Cerebellar nuclear complex (tissue), 1 donor: ENCODE results near the gene CACNB1.

Experiments
- DNase-seq, 2 experiments: peaks; one replicate each; lab custom pipeline; 2025; lab: John Stamatoyannopoulos, UW

The CACNB1 gene

GRCh38 chr17:39197380-39198185 is at the start of gene CACNB1:
Gene CACNB1, minus strand, starts transcription at chr17:39197669. Its CDS starts 174 bp downstream, at chr17:39197495.
- DNase-seq, result no peak

DNA sequence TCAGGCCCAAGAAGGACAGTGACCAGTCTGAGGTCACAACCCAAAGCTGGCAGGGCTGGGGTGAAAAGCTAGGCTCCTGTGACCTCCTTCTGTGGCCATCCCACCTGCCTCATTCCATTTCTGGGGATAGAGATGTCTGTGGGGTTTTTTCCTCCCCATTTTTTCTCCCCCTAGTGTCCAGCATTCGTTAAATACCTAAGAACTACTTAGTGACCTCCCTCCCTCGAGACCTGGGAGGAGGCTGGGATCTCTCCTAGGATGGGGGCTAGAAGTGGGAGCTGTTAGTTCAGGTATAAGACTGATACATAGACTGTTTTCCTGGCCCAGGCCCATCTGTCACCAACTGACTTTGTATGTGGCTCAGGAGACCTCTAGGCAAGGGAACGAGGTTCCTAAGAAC is 48.8 kb upstream of the CACNB1 start:
- no peak for DNase-seq

- DNase-seq, result peak in 1 of 2 experiments; percentile 69
These were observed 47.4 kb upstream of the CACNB1 start for GRCh38 chr17:39244600-39245570.

DNA sequence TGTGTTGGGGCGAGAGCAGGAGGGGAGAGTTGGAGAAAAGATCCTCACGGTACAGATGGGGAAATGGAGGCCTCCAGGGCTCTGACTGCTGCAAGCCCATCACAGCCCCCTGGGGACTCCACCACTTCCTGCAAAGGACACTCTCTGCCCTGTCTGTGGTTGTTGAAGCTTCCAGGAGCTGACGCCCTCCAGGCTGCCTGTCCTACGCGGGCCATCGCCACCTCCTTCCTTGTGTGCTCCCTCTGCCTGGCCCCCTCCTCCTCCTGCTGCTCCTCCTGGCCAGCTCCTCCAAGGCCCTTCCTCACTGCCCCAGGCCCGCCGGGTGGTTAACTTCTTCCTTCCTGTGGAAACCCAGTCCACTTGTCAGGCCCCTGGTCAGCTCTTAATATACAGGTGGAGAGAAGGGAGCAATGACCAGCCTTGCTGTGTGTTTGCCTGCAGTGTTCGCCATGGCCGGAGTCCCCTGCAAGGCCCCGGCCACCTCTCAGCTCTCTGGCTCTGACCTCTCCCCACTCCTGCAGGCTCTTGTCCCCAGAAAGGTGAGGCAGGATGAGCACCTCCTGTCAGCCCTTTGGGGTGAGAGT is 46.6 kb upstream of the CACNB1 start:
- DNase-seq, result no peak

- no peak for DNase-seq
These were observed 45.7 kb upstream of the CACNB1 start for GRCh38 chr17:39243155-39243554.

DNA sequence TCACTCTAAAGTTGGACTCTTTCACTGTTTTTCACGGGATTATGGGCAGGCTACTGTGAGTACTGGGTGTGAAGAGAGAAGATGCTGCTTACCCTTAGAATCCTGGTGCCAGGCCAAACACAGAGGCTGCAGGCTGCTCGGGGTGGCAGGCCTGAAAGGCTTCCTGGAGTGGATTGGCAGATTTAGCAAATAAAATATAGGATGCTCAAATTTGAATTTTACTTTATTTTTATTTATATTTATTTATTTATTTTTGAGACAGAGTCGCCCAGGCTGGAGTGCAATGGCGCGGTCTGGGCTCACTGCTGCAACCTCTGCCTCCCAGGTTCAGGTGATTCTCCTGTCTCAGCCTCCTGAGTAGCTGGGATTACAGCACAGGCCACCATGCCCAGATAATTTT is 43.2 kb upstream of the CACNB1 start:
- no peak for DNase-seq

- no peak for DNase-seq
These were observed 42.3 kb upstream of the CACNB1 start for GRCh38 chr17:39239640-39240314.

- DNase-seq, result no peak
These were observed 41.0 kb upstream of the CACNB1 start for GRCh38 chr17:39238311-39238972.

DNA sequence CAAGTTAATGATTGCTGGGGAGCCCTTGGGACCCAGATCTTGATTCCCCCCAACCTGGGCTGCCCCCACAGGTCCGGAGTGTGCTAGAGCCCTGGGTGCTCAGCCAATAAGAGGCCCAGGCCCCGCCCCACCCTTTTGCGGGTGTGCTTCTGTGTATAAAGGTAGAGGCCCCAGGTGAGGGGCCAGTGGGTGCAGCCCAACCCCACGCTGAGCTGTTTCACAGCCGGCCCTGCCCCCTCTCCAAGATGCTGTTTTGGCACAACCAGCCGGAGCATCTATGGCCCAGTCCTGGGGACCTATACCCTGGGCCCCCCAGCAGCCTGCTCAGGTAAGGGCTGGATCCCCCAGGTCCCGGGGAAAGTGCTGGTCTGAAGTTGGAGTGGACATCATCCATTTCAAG is 40.1 kb upstream of the CACNB1 start:
- DNase-seq, result no peak

- DNase-seq, result no peak
These were observed 39.5 kb upstream of the CACNB1 start for GRCh38 chr17:39236981-39237441.

DNA sequence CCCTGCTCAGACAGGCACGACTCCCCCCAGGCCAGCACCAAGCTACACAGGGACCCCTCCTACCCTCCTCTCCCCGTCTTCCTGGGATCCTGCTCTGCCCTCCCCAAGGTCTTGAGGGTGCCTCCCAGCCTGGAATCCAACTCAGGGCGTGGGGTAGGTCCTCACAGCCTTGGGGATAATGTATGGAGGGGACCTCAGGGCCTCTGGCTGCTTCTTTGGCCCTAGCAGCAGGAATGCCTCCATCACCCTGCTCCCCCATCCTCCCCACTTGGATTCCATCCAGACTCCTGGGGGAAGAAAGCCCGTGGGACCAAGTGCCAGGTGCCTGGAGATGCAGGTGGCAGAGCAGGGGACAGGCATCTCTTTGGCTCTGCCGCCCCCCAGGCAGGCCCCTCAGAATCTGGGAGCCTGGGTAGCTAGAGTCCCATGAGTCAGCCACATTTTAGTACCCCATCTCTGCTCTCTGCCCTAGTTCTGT is 39.0 kb upstream of the CACNB1 start:
- DNase-seq, result no peak

GRCh38 chr17:39235555-39236449 is 38.3 kb upstream of the CACNB1 start:
- no peak for DNase-seq

GRCh38 chr17:39231591-39232551 is 34.4 kb upstream of the CACNB1 start:
- DNase-seq, result no peak

GRCh38 chr17:39231091-39231561 is 33.7 kb upstream of the CACNB1 start:
- DNase-seq, result no peak

DNA sequence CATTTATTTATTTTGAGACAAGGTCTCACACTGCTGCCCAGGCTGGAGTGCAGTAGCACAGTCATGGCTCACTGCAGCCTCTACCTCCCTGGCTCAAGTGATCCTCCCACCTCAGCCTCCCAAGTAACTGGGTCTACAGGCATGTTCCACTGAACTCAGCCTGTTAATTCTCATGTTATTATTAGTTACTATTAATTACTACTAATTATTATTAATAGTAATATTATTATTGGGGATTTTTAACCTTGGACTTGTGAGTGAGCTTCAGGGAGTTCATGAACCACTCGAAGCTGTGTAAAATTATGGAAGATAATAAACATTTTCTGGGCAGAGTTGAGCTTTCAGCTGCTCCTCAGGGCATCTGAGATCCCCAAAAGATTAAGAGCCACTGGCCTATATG is 32.9 kb upstream of the CACNB1 start:
- DNase-seq, result no peak

- no peak for DNase-seq
These were observed 31.9 kb upstream of the CACNB1 start for GRCh38 chr17:39229274-39229913.

GRCh38 chr17:39227364-39227919 is 30.0 kb upstream of the CACNB1 start:
- DNase-seq, result no peak
